SK-N-SH treated with all-trans-retinoic acid at 6 μM for 48 hours (cell line): ENCODE measurements around the gene TRAF3IP3.

Source experiments
- ATAC-seq: fragments of 200-7000 bp; cut with Tn5 transposase; 3 replicates; pipeline ENCODE4 v1.9.1; 2020; ENCODE audit warnings: mild to moderate bottlenecking, moderate library complexity
- ARNTL ChIP-seq: fragments of 450-650 bp; formaldehyde crosslinking; IDR thresholded peaks from 2 replicates; pipeline ENCODE4 v1.5.0; 2020; ENCODE audit warnings: low read depth, mild to moderate bottlenecking, moderate library complexity, borderline replicate concordance
- CSDC2 ChIP-seq: fragments of 250-450 bp; sonication (Bioruptor Pico); IDR thresholded peaks from 2 replicates; pipeline ENCODE4 v1.5.0; 2020; ENCODE audit warnings: mild to moderate bottlenecking, moderate library complexity
- ESRRG ChIP-seq: fragments of 250-450 bp; sonication (Bioruptor Pico); IDR thresholded peaks from 2 replicates; pipeline ENCODE4 v1.6.1; 2021; ENCODE audit warnings: mild to moderate bottlenecking
- GLIS3 ChIP-seq: fragments of 250-450 bp; sonication (Bioruptor Pico); IDR thresholded peaks from 2 replicates; pipeline ENCODE4 v1.5.0; 2020; ENCODE audit warnings: mild to moderate bottlenecking, moderate library complexity
- ISL1 ChIP-seq: fragments of 250-450 bp; sonication (Bioruptor Pico); IDR thresholded peaks from 2 replicates; pipeline ENCODE4 v2.1.2; 2022; ENCODE audit warnings: mild to moderate bottlenecking, moderate library complexity
- OSR1 ChIP-seq: fragments of 250-450 bp; sonication (Bioruptor Pico); IDR thresholded peaks from 2 replicates; pipeline ENCODE4 v1.8.0; 2022; ENCODE audit warnings: moderate library complexity, mild to moderate bottlenecking, inconsistent platforms
- PPARA ChIP-seq: fragments of 250-450 bp; sonication (Bioruptor Pico); IDR thresholded peaks from 2 replicates; pipeline ENCODE4 v1.5.0; 2020; ENCODE audit warnings: mild to moderate bottlenecking, borderline replicate concordance
- RARB ChIP-seq: fragments of 250-450 bp; sonication (Bioruptor Pico); IDR thresholded peaks from 2 replicates; pipeline ENCODE4 v1.8.0; 2021; ENCODE audit warnings: mild to moderate bottlenecking, moderate library complexity
- SNAI2 ChIP-seq: fragments of 250-450 bp; sonication (Bioruptor Pico); IDR thresholded peaks from 2 replicates; pipeline ENCODE4 v1.5.0; 2020; ENCODE audit warnings: mild to moderate bottlenecking, moderate library complexity
- TCF4 ChIP-seq: fragments of 250-450 bp; sonication (Bioruptor Pico); IDR thresholded peaks from 2 replicates; pipeline ENCODE4 v1.8.0; 2021; ENCODE audit warnings: mild to moderate bottlenecking, moderate library complexity, borderline replicate concordance
- TOX ChIP-seq: fragments of 250-450 bp; sonication (Bioruptor Pico); IDR thresholded peaks from 2 replicates; pipeline ENCODE4 v1.8.0; 2021; ENCODE audit warnings: mild to moderate bottlenecking, moderate library complexity, borderline replicate concordance
- ZC3H10 ChIP-seq: fragments of 250-450 bp; sonication (Bioruptor Pico); IDR thresholded peaks from 2 replicates; pipeline ENCODE4 v1.5.1; 2021; ENCODE audit warnings: mild to moderate bottlenecking, moderate library complexity
- ZFP30 ChIP-seq: fragments of 450-650 bp; formaldehyde crosslinking; IDR thresholded peaks from 2 replicates; pipeline ENCODE4 v1.5.0; 2022; ENCODE audit warnings: mild to moderate bottlenecking, moderate library complexity
- ZNF565 ChIP-seq: fragments of 450-650 bp; formaldehyde crosslinking; conservative IDR thresholded peaks from 2 replicates; pipeline ENCODE4 v1.5.0; 2020; ENCODE audit warnings: low read depth, mild to moderate bottlenecking, moderate library complexity
- ZNF70 ChIP-seq: fragments of 450-650 bp; formaldehyde crosslinking; IDR thresholded peaks from 2 replicates; pipeline ENCODE4 v1.5.0; 2020; ENCODE audit warnings: mild to moderate bottlenecking, moderate library complexity
- ZNF8 ChIP-seq: fragments of 450-650 bp; formaldehyde crosslinking; IDR thresholded peaks from 2 replicates; pipeline ENCODE4 v1.5.0; 2020; ENCODE audit warnings: mild to moderate bottlenecking, moderate library complexity
- TF ChIP-seq, protein P1 (sequence below): fragments of 250-450 bp; sonication (Bioruptor Pico); IDR thresholded peaks from 2 replicates; pipeline ENCODE4 v1.5.0; 2020; ENCODE audit warnings: mild to moderate bottlenecking, moderate library complexity
- TF ChIP-seq, protein P2 (sequence below): fragments of 250-450 bp; sonication (Bioruptor Pico); IDR thresholded peaks from 2 replicates; pipeline ENCODE4 v1.8.0; 2020; ENCODE audit warnings: mild to moderate bottlenecking, moderate library complexity, borderline replicate concordance
- TF ChIP-seq, protein P3 (sequence below): fragments of 250-450 bp; sonication (Bioruptor Pico); IDR thresholded peaks from 2 replicates; pipeline ENCODE4 v1.5.1; 2020; ENCODE audit warnings: low read depth, mild to moderate bottlenecking, moderate library complexity
- TF ChIP-seq, protein P4 (sequence below): fragments of 250-450 bp; sonication (Bioruptor Pico); IDR thresholded peaks from 2 replicates; pipeline ENCODE4 v1.5.1; 2021; ENCODE audit warnings: mild to moderate bottlenecking, moderate library complexity

The TRAF3IP3 gene

DNA sequence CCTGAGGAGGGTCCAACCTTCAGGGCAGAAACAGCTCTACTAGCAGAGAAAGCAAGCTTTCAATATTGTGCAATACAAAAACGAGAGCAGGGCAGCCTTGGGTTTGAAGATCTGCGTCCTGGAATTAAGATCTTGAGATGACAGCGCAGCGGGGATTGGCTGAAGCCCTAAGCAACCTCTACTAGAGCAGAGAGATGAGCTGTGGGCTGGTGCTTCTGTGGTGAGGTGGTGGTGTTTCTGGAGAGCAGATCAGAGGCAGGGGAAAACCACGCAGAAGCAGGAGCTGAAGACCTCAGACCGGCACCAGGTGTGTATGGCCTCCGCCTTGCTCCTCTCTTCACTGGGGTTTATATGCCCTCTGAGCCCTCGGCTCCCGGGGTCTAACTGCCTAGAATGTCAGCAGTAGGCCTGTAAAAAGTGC is 12.5 kb downstream of the TRAF3IP3 start:
- ATAC-seq = no peak
- TF ChIP-seq ESRRG (CRISPR knock-in tag) = no peak
- TF ChIP-seq, protein P1, sequence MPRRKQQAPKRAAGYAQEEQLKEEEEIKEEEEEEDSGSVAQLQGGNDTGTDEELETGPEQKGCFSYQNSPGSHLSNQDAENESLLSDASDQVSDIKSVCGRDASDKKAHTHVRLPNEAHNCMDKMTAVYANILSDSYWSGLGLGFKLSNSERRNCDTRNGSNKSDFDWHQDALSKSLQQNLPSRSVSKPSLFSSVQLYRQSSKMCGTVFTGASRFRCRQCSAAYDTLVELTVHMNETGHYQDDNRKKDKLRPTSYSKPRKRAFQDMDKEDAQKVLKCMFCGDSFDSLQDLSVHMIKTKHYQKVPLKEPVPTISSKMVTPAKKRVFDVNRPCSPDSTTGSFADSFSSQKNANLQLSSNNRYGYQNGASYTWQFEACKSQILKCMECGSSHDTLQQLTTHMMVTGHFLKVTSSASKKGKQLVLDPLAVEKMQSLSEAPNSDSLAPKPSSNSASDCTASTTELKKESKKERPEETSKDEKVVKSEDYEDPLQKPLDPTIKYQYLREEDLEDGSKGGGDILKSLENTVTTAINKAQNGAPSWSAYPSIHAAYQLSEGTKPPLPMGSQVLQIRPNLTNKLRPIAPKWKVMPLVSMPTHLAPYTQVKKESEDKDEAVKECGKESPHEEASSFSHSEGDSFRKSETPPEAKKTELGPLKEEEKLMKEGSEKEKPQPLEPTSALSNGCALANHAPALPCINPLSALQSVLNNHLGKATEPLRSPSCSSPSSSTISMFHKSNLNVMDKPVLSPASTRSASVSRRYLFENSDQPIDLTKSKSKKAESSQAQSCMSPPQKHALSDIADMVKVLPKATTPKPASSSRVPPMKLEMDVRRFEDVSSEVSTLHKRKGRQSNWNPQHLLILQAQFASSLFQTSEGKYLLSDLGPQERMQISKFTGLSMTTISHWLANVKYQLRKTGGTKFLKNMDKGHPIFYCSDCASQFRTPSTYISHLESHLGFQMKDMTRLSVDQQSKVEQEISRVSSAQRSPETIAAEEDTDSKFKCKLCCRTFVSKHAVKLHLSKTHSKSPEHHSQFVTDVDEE (CRISPR knock-in tag) = no peak

DNA sequence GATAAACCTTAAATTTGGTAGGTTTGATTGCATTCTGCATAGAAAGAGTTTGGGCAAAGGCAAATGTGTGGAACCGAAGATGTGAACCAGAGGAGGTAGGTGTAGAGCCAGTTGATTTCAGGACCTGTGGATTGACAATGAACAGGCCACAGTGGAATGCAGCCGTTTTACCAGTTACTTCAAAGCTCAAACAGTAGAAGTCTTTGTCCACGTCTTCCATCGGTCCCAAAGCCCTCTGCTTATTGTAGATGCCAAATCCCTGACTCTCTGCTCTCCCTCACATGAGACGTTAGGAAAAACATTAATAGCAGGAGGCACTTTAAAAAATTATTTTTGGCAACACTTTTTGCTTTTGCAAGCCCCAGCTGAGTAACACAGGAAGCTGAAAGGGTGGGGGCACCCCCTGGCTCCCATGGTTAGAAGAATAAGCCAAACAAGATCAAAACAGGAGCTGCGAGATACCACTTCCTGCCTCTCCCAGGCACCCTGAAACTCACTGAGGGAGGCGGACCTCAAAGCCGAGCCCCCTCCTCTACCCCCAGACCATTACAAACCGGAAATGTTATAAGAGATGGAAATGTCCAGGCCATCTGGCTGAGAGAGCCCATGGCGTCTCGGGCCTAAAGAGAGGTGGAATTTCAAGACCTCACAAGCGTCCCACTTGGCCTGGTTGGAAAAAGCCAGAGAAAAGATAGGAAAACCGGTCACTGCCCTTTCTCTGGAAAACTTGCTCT is 13.5 kb downstream of the TRAF3IP3 start:
- peak; percentile 94 for ATAC-seq
- TF ChIP-seq ZC3H10 (CRISPR knock-in tag) = peak; percentile 51; the same call in 1 of the 2 replicates
- TF ChIP-seq TCF4 (CRISPR knock-in tag) = no peak
- TF ChIP-seq, protein P2, sequence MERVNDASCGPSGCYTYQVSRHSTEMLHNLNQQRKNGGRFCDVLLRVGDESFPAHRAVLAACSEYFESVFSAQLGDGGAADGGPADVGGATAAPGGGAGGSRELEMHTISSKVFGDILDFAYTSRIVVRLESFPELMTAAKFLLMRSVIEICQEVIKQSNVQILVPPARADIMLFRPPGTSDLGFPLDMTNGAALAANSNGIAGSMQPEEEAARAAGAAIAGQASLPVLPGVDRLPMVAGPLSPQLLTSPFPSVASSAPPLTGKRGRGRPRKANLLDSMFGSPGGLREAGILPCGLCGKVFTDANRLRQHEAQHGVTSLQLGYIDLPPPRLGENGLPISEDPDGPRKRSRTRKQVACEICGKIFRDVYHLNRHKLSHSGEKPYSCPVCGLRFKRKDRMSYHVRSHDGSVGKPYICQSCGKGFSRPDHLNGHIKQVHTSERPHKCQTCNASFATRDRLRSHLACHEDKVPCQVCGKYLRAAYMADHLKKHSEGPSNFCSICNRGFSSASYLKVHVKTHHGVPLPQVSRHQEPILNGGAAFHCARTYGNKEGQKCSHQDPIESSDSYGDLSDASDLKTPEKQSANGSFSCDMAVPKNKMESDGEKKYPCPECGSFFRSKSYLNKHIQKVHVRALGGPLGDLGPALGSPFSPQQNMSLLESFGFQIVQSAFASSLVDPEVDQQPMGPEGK (CRISPR knock-in tag) = peak; percentile 85
- TF ChIP-seq TOX = peak; percentile 94
- TF ChIP-seq GLIS3 (CRISPR knock-in tag) = no peak

DNA sequence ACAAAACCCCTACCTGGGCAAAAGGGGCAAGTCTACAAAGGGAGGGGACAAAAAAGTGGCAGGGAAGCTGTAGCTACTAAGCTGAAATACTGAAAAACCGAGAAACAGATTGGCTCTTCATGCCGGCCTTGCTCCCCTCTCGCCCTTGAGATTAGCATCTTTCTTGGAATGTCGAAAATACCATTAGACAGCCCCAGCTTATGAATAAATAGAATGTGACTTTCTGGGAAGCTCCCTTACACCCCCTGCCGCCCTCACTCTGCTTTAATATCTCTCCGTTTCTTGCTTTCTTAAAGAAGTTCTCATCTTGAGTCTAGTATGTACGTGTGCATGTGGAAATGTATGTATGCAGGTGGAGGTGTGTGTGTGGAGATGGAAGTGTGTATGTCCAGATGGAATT is 14.1 kb downstream of the TRAF3IP3 start:
- TF ChIP-seq ZNF70 (CRISPR knock-in tag) (no peak), RARB (CRISPR knock-in tag) (no peak), TOX (no peak; the same call in 1 of the 2 replicates), GLIS3 (CRISPR knock-in tag) (no peak), ISL1 (CRISPR knock-in tag) (no peak)
- peak; percentile 75 for ATAC-seq

DNA sequence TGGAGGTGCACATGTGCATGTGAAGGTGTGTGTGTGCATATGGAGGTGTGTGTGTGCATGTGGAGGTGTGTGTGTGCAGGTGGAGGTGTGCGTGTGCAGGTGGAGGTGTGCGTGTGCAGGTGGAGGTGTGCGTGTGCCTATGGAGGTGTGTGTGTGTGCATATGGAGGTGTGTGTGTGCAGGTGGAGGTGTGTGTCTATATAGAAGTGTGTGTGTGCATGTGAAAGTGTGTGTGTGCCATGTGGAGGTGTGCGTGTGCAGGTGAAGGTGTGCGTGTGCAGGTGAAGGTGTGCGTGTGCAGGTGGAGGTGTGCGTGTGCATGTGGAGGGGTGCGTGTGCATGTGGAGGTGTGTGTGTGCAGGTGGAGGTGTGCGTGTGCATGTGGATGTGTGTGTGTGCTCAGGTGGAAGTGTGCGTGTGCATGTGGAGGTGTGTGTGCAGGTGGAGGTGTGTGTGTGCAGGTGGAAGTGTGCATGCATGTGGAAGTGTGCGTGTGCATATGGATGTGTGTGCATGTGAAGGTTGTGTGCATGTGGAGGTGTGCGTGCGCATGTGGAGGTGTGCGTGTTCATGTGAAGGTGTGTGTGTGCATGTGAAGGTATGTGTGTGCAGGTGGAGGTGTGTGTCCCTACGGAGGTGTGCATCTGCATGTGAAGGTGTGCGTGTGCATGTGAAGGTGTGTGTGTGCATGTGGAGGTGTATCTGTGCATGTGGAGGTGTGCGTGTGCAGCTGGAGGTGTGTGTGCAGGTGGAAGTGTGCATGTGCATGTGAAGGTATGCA is 15.0 kb downstream of the TRAF3IP3 start:
- ATAC-seq = no peak

More for the DNA sequence above, 15.0 kb downstream of the TRAF3IP3 start:
- TF ChIP-seq ZNF8 (CRISPR knock-in tag) (no peak), PPARA (CRISPR knock-in tag) (no peak), RARB (CRISPR knock-in tag) (no peak), ZC3H10 (CRISPR knock-in tag) (no peak), ZFP30 (CRISPR knock-in tag) (no peak), ESRRG (CRISPR knock-in tag) (no peak), ZNF565 (CRISPR knock-in tag) (no peak), TCF4 (CRISPR knock-in tag) (no peak), CSDC2 (CRISPR knock-in tag) (no peak), SNAI2 (no peak), ISL1 (CRISPR knock-in tag) (no peak), OSR1 (CRISPR knock-in tag) (no peak), ARNTL (CRISPR knock-in tag) (no peak), TOX (no peak), ZNF70 (CRISPR knock-in tag) (no peak)
- TF ChIP-seq, protein P3, sequence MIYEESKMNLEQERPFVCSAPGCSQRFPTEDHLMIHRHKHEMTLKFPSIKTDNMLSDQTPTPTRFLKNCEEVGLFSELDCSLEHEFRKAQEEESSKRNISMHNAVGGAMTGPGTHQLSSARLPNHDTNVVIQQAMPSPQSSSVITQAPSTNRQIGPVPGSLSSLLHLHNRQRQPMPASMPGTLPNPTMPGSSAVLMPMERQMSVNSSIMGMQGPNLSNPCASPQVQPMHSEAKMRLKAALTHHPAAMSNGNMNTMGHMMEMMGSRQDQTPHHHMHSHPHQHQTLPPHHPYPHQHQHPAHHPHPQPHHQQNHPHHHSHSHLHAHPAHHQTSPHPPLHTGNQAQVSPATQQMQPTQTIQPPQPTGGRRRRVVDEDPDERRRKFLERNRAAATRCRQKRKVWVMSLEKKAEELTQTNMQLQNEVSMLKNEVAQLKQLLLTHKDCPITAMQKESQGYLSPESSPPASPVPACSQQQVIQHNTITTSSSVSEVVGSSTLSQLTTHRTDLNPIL (CRISPR knock-in tag) = no peak
- TF ChIP-seq, protein P4, sequence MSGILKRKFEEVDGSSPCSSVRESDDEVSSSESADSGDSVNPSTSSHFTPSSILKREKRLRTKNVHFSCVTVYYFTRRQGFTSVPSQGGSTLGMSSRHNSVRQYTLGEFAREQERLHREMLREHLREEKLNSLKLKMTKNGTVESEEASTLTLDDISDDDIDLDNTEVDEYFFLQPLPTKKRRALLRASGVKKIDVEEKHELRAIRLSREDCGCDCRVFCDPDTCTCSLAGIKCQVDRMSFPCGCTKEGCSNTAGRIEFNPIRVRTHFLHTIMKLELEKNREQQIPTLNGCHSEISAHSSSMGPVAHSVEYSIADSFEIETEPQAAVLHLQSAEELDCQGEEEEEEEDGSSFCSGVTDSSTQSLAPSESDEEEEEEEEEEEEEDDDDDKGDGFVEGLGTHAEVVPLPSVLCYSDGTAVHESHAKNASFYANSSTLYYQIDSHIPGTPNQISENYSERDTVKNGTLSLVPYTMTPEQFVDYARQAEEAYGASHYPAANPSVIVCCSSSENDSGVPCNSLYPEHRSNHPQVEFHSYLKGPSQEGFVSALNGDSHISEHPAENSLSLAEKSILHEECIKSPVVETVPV = no peak
- TF ChIP-seq, protein P1 (CRISPR knock-in tag) = no peak
